Measurements from ENCODE around the gene CFAP58.

The CFAP58 gene

GRCh38 chr10:104480797-104481196 is 127.2 kb downstream of the CFAP58 start:
- no peak for DNase-seq (ENCODE audit: low read depth in 2 of 2)

GRCh38 chr10:104483582-104483981 is 129.9 kb downstream of the CFAP58 start:
- DNase-seq (ENCODE audit: low read depth in 2 of 2), result no peak

- DNase-seq (ENCODE audit: low read depth in 2 of 2), result no peak
Measured at GRCh38 chr10:104485632-104486031, 132.0 kb downstream of the CFAP58 start.

GRCh38 chr10:104486803-104487202 is 133.2 kb downstream of the CFAP58 start:
- no peak for DNase-seq (ENCODE audit: low read depth in 2 of 2)

GRCh38 chr10:104487794-104488438 is 134.3 kb downstream of the CFAP58 start:
- no peak for DNase-seq (ENCODE audit: low read depth in 2 of 2)

- DNase-seq (ENCODE audit: low read depth in 2 of 2), result no peak
Measured at GRCh38 chr10:104488439-104488832, 134.8 kb downstream of the CFAP58 start.

- no peak for DNase-seq (ENCODE audit: low read depth in 2 of 2)
Measured at GRCh38 chr10:104492329-104492940, 138.8 kb downstream of the CFAP58 start.

- no peak for DNase-seq (ENCODE audit: low read depth in 2 of 2)
Measured at GRCh38 chr10:104498347-104499081, 144.9 kb downstream of the CFAP58 start.

- DNase-seq (ENCODE audit: low read depth in 2 of 2), result no peak
Measured at GRCh38 chr10:104501449-104501848, 147.8 kb downstream of the CFAP58 start.

GRCh38 chr10:104501864-104502579 is 148.4 kb downstream of the CFAP58 start:
- DNase-seq (ENCODE audit: low read depth in 2 of 2), result no peak

GRCh38 chr10:104502907-104503306 is 149.3 kb downstream of the CFAP58 start:
- DNase-seq (ENCODE audit: low read depth in 2 of 2), result no peak
